Peyer's patch (tissue), 4 donors: ENCODE results near the gene AARS2. TPM values are rescaled to one million over a fixed set of nuclear protein-coding genes. Genes with fewer than 3 reads are reported as not detected.
"Not testable (repeated sequence)": the region's sequence is repeated elsewhere in the genome, so short reads cannot be mapped to it uniquely, and the experiment has no call there.

ENCODE experiments used
- DNase-seq, 3 donors: peaks; one replicate each; pipeline ENCODE4 v3.0.0-alpha.2; 2017 to 2019
- H3K27ac ChIP-seq, 4 donors: fragments of 200-600 bp; sonication (generic); one replicate each; pipeline ENCODE4 v1.5.1; 2016 to 2019
- H3K27me3 ChIP-seq, 2 donors: fragments of 200-600 bp; sonication (generic); one replicate each; pipeline ENCODE4 v1.5.1; 2019
- H3K36me3 ChIP-seq, 3 donors: fragments of 200-600 bp; sonication (generic); one replicate each; pipeline ENCODE4 v1.5.1; 2016 to 2019
- H3K4me1 ChIP-seq, 4 donors: fragments of 200-600 bp; sonication (generic); one replicate each; pipeline ENCODE4 v1.5.1; 2016 to 2019
- H3K4me3 ChIP-seq, 4 donors: fragments of 200-600 bp; sonication (generic); 1 replicate in 3 of 4; 2 replicates in 1 of 4; pipeline ENCODE4 v1.5.1; 2016 to 2019; ENCODE audit warnings: mild to moderate bottlenecking in 1 of 4
- H3K9me3 ChIP-seq, 4 donors: fragments of 200-600 bp; sonication (generic); one replicate each; pipeline ENCODE4 v1.5.1; 2016 to 2019; ENCODE audit warnings: mild to moderate bottlenecking in 1 of 4
- CTCF ChIP-seq, 6 experiments: fragments of 450-650 bp in 4 of 6; fragments of 200-600 bp in 2 of 6; sonication (generic) in 1 of 6; IDR thresholded peaks; one replicate each; pipeline ENCODE4 v1.5.1; 2017 to 2019; ENCODE audit warnings: antibody characterized with exemption in 6 of 6, mild to moderate bottlenecking in 3 of 6, moderate library complexity in 1 of 6
- POLR2A ChIP-seq, 2 donors: fragments of 450-650 bp; IDR thresholded peaks; one replicate each; pipeline ENCODE4 v1.5.1; 2017; ENCODE audit warnings: antibody characterized with exemption in 2 of 2, mild to moderate bottlenecking in 2 of 2, moderate library complexity in 2 of 2
- total RNA-seq, 4 donors: library from RNA; depleted of rRNA; stranded (reverse); fragments of >200 nt; gene quantifications; one replicate each; pipeline ENCODE4 v1.1.0, GENCODE V29; 2016

Gene AARS2
- total RNA-seq, 4 donors from 2014 or later = 31.5 to 54.7 (median 37.6) TPM

- no peak overlapping the region for H3K27ac ChIP-seq
- no peak for TF ChIP-seq POLR2A (IDR thresholded peaks at IDR 0.05)
- no peak for TF ChIP-seq CTCF (IDR thresholded peaks at IDR 0.05)
- no peaks in the 10 kb centered on the region for H3K36me3 ChIP-seq
- no peaks in the 10 kb centered on the region for H3K9me3 ChIP-seq
- DNase-seq = no peak
- no peaks in the 10 kb centered on the region for H3K27me3 ChIP-seq
- no peak overlapping the region for H3K4me3 ChIP-seq
- no peaks in the 10 kb centered on the region for H3K4me1 ChIP-seq
These were observed 22.5 kb upstream of the AARS2 start for GRCh38 chr6:44335631-44336030.

- no peaks in the 10 kb centered on the region for H3K36me3 ChIP-seq
- TF ChIP-seq CTCF (IDR thresholded peaks at IDR 0.05) (no peak), POLR2A (IDR thresholded peaks at IDR 0.05) (no peak)
- no peaks in the 10 kb centered on the region for H3K4me1 ChIP-seq
- no peak overlapping the region for H3K4me3 ChIP-seq
- H3K9me3 ChIP-seq = no peaks in the 10 kb centered on the region
- no peaks in the 10 kb centered on the region for H3K27me3 ChIP-seq
- H3K27ac ChIP-seq = no peak overlapping the region
- DNase-seq = no peak
These were observed 20.8 kb upstream of the AARS2 start for GRCh38 chr6:44333942-44334341.

- TF ChIP-seq POLR2A (IDR thresholded peaks at IDR 0.05) = no peak
- no peak for TF ChIP-seq CTCF (IDR thresholded peaks at IDR 0.05)
These were observed 20.2 kb upstream of the AARS2 start for GRCh38 chr6:44333273-44333919.

DNA sequence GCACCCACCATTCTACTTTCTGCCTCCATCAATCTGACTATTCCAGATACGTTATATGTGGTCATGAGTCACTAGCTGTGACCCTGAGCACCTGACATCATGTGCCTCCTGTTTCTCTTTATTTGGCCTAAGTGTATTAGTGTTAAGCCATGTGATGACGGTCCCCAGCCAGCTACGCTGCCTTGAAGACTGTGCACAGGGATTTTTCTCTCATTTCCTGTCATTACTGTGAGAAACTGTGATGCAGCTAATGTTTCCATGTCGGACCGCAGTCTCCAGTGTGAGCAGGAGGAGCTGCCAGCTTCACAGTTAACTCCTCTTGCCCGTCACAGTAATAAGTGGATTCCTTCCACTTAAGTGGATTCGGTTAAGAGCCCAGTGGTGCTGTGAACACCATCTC, 19.4 kb upstream of the AARS2 start:
- no peak overlapping the region for H3K27ac ChIP-seq
- H3K9me3 ChIP-seq = no peaks in the 10 kb centered on the region
- TF ChIP-seq CTCF (IDR thresholded peaks at IDR 0.05) (no peak), POLR2A (IDR thresholded peaks at IDR 0.05) (no peak)
- no peaks in the 10 kb centered on the region for H3K27me3 ChIP-seq
- H3K36me3 ChIP-seq = no peaks in the 10 kb centered on the region
- no peaks in the 10 kb centered on the region for H3K4me1 ChIP-seq
- DNase-seq = no peak
- H3K4me3 ChIP-seq = no peak overlapping the region

More at GRCh38 chr6:44333273-44333919, 20.2 kb upstream of the AARS2 start:
- H3K4me3 ChIP-seq = no peak overlapping the region
- no peaks in the 10 kb centered on the region for H3K27me3 ChIP-seq
- no peaks in the 10 kb centered on the region for H3K9me3 ChIP-seq
- H3K36me3 ChIP-seq = no peaks in the 10 kb centered on the region
- H3K4me1 ChIP-seq = no peaks in the 10 kb centered on the region
- no peak overlapping the region for H3K27ac ChIP-seq
- no peak for DNase-seq

DNA sequence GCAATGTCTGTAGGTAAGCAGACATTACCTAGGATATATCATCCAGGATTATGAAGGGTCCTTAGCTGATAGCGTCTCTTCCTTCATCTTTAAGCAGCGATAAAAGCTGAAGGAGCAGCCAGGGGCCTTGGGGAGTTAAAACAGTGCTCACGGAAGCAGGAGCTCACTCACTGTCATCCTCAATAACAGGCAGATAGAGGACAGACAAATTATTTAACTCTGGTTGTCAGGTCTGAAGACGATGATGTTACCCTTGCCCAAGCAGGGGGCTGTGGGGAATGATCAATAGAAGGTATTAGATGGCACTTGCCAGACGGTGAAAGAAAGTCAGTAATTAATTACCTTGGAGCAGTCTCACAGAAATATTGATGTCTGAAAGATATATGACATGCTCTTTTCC, 16.7 kb upstream of the AARS2 start:
- no peaks in the 10 kb centered on the region for H3K27me3 ChIP-seq
- no peak for TF ChIP-seq CTCF (IDR thresholded peaks at IDR 0.05)
- TF ChIP-seq POLR2A (IDR thresholded peaks at IDR 0.05) = no peak
- H3K36me3 ChIP-seq = no peaks in the 10 kb centered on the region
- H3K4me1 ChIP-seq = no peaks in the 10 kb centered on the region
- no peak overlapping the region for H3K4me3 ChIP-seq
- DNase-seq = no peak
- H3K27ac ChIP-seq = no peak overlapping the region
- no peaks in the 10 kb centered on the region for H3K9me3 ChIP-seq

DNA sequence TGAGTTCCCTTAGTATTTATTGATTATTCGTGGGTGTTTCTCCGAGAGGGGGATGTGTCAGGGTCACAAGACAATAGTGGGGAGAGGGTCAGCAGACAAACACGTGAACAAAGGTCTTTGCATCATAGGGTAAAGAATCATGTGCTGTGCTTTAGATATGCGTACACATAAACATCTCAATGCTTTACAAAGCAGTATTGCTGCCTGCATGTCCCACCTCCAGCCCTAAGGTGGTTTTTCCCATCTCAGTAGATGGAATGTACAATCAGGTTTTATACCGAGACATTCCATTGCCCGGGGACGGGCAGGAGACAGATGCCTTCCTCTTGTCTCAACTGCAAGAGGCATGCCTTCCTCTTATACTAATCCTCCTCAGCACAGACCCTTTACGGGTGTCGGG, 15.1 kb upstream of the AARS2 start:
- H3K27ac ChIP-seq, H3K9me3 ChIP-seq, H3K36me3 ChIP-seq, H3K4me3 ChIP-seq, H3K27me3 ChIP-seq, DNase-seq, H3K4me1 ChIP-seq: not testable (repeated sequence)
